Endometrium (tissue), 2 donors: ENCODE results near the gene SPSB4.
"Not testable (repeated sequence)": the region's sequence is repeated elsewhere in the genome, so short reads cannot be mapped to it uniquely, and the experiment has no call there.

ENCODE experiments used
- FAIRE-seq: peaks from 2 replicates; lab custom pipeline; 2012; peaks lifted over from hg19 to GRCh38; lab: Jason Lieb, UNC
- donor health status: control.
- donor health status: control.

The SPSB4 gene

DNA sequence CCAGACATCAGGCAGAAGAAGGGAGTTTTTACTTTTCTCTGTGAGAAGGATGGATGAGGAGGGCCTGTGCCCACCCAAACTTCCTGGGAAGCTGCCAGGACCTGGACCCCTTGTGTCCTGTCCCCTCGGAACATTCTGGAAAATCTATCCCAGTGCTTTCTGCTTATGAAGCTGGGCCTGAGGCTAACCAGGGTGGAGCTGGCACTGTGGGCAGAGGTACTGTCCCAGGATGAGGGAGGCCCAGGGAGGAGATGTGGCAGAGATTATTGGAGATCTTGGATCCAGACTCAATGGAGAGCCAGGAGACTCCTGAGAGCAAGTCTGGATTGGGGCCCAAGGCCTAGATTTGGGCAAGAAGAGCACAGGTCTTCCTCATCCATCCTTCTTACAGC is 44.4 kb downstream of the SPSB4 start:
- no peak for FAIRE-seq

DNA sequence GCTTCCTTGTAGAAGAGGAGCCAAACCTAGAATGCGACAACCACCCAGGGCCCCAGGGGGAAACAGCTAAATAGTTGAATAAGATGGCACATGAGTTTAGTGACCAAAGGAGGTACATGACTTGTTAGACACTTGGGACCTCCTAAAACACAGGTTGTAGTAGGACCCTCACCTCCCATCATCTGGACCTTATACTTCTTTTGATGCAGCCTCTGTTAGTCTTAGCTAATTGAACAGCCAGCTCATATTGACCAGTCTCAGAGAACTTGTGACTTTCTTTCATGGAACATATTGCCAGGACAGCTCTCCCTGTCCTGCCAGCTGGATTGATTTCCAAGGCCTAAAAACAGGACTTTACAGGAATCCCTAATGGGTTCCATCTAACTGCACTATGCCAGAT is 45.0 kb downstream of the SPSB4 start:
- no peak for FAIRE-seq

DNA sequence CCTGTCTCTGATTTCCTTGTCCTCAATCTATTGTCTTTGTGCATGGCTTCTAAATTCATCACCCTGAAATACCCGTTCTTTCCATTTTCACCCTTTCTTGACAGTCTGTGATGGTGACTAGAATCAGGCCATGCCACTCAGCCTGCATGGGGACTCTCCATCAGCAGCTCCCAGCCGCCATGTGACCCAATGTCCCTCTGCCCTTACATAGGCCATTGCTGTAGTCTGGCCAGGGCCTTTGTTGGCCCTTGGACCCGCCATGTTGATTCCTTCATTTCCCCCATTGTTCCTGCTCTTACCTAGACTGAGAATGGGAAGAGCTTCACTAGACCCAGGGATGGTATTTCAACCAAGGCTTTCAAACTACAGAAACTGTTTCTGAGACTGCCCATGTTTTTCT is 45.8 kb downstream of the SPSB4 start:
- FAIRE-seq: no peak

DNA sequence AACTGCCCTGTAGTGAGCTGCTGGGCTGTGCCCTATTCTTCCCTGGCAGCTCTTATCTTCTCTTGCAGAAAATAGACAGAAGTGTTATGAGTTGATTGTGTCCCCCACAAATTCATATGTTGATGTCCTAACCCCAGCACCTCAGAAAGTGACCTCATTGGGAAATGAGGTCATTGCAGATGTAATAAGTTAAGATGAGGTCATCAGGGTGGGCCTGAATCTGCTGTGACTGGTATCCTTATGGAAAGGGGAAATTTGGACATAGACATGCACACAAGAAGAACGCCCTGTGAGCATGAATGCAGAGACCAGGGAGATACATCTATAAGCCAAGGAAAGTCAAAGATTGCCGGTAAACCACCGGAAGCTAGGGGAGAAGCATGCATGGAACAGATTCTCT is 49.0 kb downstream of the SPSB4 start:
- no peak for FAIRE-seq

DNA sequence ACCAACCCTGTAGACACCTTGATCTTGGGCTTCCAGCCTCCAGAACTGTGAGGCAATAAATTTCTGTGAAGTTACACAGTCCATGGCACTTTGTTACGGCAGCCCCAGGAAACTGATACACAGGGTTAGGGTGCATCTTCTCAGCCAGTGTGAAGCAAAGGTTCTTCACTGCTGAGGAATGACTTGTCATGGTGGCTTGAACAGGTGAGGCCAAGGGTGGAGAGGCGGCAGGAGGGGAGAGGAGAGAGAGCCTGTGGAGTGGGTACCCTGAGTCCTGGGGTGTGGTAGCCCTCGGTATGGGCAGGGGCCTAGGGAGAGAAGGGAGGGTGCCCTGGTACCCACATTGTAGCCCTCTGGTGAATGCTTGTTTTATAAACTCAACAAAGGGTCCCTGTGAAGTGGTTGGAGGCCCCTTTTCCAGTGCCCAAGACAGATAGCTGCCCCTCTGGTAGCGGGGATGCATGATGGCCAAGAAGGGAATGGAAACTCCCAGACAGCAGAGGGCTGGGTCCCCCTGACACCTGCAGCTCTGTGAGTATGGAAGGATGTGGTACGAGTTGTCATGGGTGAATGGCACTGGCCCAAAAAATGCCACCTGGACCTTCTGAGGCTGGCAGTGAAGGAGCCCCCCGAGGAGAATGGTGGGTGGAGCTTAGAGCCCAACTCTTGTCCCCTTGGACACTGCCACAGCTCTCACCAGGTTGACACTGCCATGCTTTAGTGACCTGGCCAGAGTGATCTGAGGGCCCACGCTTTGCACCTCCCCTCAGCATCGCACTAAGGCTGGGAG is 49.6 kb downstream of the SPSB4 start:
- FAIRE-seq: no peak

DNA sequence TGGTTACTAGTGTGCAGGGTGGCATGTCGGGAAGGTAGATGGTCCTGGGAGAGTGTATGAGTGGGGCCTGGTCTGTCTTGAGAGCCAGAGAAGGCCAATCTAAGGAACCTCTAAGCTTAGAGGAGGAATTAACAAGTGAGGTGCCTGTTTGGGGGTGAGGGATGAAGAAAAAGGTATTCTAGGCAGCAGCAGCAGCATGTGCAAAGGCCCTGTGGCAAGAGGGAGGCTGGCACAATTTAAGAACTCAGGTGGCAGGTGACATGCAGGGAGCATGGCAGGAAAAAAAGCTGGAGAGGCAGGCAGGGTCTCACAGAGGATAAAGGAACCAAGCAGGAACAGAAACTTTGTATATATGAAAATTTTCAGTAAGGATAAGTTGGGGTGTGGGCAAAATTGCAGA is 51.2 kb downstream of the SPSB4 start:
- no peak for FAIRE-seq

DNA sequence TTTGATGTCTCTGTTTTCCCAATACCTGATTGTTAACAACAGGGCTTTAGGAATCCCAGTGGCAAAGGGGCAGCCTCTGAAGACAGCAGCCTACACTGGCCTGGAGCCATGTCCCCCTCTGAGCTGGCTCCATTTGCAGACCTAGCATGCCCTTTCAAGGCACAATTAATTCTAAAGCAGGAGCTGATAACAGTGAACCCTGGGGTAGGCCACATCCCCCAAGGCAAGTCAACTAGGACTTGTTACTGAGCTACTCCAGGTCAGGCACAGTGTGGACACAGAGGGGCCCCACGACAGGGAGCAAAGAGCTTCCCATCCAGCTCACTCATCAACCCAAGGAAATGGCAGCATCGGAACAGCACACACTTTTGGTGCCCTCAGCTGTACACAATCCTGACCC is 51.9 kb downstream of the SPSB4 start:
- no peak for FAIRE-seq

DNA sequence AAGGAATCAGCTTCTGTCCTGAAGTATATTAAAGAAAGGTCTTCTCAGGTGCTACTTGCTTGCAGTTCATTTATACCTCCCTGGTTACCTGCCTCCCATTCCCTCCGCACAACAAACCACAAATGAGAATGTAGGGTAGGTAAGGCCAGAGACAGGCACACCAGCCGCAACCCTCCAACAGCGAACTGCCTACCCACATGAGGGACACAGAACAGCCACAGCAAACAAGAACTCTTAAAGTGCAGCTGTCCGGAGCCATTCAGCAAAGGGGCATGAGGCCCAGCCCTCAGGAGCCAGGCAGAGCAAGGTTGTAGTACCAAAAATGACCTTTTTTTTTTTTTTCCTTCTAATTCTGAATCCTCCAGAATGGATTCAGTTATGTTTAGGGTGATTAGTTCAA is 52.4 kb downstream of the SPSB4 start:
- no peak for FAIRE-seq

DNA sequence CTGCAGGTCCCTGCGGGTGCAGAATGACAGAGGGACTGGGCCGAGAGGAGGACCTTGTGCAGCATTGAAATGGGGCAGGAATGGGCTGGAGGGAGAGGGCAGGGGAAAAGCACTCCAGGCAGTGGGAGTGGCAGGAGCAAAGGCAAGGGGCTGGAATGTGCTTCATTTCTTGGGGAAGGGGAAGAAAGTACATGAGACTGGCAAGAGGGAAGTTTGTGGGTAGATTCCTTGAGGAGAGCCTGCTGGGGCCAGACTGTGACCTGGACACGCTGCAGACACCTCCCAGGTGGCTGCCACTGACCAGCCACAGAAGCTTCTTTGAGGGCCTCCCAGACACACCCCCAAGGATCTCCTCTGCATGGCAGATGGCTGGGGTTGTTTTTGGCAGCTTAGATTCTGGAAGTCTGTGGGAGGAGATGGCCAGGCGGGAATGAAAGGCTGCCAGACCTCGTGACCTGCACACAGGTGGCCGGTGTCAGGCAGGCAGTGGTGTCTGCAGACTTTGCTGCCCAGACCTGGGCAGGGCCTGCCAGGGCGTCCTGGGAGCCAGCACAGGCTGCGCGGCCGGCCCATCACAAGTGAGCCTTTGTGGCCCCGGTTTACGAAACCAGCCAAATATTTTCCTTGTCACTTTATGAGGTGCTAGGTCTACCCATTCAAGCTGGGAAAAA is 53.1 kb downstream of the SPSB4 start:
- no peak for FAIRE-seq

DNA sequence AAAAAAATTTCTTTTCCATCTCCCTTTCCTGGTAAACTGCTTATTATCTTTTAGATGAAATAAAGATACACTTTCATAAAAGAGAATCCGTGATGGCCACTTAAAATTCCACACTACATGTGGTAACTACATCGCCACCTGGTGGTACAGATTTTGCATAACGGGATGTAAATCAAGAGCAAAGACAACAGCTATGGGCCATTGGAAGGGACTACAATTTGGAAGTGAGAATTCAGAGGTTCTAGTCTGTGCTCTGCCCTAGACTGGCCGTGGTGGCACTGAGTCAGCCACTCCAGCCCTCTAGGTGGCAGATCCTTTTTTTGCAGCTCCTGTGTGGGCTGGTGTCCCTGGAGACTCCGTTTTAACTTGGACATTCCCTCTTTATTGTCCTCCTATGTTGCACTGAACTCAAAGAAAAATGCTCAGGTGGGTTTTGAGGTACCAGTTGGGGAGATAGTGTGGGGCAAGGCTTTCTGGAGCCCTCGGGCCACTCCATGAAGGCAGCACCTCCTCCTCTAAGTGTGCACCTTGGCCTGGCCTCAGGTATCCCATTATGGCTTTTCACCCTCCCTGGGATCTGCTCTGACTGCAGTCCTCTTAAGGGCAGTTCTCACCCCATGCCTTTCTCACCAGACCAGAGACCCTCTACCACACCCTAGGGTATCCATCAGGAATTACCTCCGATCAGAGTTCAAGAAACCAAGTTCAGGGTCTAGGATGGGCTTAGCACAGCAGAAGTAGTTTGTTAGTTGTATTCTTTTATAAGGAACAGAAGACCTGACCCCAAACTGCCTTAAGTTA is 54.9 kb downstream of the SPSB4 start:
- peak; percentile 87 for FAIRE-seq

DNA sequence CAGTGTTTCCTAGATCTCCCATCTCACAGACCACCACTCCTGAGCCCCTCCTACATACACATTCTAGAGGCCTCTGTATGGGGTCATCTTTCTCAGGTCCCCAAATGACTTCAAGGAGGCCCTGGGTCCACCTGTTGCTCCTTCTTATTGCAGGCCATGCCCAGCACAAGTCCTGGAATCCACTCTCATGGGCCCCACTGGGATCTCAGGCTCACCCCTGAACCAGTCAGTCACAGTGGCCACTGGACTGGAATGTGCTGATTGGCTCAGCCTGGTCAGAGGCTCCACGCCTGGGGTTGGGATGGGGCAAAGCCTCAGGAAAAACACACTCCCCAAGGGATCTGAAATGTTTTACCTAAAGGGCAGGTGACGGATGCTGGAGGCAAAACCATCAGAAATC is 55.7 kb downstream of the SPSB4 start:
- no peak for FAIRE-seq

DNA sequence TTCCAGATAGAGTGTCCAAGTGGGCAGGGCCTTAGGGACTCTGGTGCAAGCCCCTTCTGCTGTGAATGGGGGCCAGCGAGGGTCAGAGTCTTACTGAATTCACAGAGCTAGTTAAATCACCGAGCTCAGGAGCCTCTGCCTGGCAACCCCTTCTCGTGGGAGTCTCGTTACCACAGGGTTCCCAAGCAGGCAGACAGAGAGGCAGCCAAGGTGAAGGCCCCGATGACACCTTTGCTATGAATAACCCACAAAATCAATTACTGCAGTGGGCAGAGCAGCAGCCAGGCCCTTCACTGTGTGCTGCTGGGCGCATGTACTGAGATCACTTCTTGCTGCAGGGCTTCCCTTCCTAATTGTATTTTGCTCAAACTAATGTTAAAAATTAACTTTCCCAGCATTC is 56.9 kb downstream of the SPSB4 start:
- FAIRE-seq: no peak

DNA sequence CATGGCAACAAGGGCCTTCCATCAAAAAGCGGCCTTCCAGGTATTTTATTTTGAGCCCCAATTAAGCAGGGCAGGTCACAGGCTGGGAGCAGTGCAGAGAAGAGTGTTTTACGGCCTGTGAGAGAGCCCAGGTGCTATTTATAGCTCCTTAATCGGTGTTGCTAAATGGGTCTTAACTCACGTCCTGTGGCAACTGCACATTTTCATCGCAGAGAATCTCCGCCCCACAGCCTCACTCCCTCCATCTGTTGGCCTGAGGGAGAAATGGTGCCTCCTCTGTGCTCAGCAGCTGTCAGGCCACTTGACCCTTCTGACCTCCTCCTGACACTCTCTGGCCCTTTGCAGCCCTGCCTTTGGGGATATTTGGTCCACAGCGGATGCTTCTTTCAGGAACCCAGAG is 58.6 kb downstream of the SPSB4 start:
- no peak for FAIRE-seq

DNA sequence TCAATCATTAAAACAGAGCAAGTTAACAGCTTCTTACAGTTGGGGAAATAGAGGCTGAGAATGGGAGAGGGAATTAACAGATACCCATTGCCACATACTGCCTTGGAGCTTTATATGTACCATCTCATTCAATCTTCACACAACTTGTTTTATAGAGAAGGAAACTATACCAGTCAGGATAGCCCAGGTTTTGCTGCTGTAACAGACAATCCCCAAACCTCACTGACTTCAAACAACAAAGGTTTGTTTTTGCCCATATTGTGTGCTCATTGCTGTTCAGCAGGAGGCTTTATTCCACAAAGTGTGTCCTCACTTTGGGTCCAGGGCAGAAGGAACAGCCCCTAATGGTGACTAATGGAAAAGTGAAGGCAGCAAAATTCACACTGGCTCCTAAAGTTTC is 59.2 kb downstream of the SPSB4 start:
- FAIRE-seq: no peak

DNA sequence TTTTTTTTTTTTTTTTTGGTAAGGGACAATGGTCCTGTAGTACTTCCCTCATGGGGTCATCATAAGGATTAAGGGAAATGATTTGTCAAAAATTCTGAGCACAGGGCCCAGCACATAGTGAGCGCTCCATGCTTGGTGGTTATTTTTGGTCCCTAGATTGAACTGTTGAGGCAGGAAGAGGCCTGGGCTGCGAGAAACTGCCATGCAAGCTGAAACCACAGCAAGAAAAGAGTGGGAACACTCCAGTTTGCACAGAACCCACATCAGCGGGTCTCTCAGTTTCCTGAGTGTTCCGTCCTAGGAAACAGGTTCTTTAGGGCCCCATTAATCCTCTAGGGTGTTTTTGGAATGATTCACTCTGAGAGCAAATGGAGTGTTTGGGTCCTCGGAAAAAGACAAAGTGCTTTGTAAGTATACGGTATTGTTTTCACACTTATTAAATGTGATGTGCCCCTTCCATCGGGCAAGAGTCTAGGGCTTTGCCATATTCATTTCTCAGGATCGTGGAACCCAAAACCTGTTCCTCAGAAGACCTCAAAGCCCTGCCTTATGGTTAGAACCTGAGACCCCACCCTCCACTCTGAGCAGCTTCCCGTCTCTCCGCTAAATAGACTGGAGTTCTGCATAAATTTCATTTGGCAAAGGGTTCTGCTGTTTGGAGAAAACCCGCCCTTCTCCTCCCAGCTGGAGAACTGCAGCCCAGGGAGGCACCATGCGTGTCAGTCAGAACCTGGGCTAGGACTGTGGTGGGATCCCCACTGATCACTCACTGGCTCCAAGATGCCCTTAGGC is 60.4 kb downstream of the SPSB4 start:
- no peak for FAIRE-seq

DNA sequence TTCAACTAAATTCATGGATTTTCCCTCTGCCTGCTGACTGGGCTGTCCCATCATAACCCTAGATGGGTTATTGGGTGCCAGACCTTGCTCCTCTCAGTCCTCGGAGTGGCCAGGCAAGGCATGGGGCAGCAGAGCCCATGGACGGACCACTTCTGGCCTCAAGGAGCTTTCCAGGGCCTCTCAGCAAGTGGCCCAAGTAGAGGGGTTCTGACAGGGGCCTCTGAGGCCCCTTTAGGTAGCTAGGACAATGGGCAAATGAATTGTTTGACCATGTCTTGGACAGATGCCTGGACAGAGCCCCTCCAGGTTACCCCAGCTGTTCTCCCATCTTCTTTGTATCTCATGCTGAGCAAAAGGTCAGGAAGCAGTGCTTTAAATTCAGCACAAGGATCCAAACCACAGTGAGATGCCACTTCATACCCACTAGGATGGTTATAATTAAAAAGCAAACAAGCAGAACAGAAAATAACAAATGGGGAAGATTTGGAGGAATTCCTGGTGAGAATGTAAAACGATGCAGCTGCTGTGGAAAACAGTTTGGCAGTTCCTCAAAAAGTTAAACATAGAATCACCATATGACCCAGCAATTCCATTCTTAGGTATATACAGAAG is 61.6 kb downstream of the SPSB4 start:
- FAIRE-seq: no peak

DNA sequence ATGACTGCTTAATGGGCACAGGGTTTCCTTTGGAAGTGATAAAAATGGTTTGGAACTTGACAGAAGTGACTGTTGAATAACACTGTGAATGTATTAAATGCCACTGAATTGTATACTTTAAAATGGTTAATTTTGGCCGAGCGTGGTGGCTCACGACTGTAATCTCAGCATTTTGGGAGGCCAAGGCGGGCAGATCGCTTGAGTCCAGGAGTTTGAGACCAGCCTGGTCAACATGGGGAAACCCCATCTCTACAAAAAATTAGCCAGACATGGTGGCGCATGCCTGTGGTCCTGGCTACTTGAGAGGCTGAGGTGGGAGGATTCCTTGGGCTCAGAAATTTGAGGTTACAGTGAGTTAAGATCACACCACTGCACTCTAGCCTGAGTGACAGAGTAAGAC is 62.5 kb downstream of the SPSB4 start:
- FAIRE-seq: not testable (repeated sequence)

DNA sequence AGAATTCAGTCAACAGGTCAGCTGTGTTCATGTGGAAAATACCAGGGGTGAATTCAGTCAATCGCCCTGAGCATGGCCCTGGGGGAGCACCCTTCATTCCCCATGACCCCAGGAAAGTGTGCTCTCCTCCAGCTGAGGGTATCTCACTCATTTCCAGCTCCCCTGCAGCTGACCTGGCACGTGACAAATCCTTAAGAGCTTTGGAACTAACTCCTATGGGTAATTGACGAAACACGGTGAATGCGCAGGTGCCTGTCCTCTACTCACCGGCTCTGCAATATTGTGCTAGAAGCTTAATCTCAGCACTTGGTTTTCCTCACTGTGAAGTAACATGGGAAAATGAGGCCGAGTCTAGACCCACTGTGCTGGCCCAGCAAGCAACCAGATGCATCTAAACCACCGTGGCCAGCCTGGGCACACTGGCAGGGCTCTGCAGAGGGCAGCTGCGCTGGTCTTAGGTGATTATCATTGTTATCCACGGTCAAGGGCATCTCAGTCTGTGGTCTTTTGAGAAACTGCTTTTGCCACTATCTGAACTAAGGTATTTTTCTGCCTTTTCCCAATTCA is 63.1 kb downstream of the SPSB4 start:
- no peak for FAIRE-seq

DNA sequence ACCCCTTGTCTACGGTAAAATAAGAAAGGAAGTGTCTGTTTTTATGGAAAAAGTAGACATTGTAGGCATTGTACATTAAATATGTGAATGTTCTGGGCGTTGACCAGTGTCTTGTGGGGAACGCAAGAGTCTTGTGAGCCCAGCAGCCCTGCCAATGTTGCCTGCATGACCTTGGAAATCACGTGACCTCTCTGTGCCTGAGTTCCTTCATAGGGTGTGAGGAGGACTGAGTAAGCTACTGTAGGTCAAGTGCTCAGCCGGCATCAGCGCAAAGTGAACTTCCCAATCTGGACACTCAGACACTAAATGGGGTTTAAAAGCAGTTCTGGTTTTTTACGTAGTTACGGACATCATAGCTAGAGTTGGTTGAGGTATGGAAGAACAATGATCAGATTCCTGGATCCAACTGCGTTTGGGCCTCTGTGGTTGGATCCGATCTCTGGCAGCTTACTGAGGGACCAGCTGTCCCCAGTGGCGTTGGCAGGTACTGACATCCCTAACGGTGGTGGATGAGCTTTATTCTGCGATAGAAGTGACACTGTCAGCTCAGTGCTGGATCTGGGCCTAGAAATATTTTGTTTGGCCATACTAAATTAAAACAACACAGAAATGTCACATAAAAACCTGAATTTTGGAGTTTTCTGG is 63.8 kb downstream of the SPSB4 start:
- no peak for FAIRE-seq

DNA sequence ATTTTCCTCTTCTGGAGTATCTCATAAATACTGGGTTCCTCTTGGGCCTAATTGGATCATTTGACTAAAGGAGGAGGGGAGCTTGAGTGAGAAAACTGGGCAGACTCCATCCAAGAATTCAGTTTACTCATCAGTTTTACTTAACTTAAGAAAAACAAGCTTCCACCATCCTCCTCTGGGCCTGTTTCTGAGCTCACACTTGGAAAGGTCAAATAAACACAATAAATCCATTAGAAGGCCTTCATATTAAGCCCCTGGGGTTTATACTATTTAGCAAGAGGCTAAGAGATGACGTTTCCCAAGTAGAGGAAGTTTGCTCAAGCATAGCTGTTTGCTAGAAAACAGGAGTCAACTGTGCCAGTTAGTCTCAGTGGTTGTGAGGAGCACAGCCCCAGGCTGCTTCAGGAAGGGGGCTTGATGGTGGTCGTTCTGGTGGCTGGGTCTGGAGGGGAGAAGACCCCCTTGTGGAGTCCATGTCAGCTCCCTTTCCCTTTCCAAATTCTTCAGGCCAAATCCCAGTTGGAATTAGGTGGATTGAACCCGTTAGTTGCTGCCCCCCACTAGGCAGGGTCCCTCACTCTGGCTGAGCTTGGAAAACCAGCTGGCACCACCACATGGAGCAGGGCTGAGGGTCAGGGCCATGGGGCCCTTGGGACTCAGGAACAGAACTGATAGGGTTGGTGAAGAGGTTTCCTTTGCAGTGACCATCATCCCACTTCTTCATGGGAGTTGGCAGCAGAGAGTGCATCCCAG is 64.8 kb downstream of the SPSB4 start:
- peak; percentile 98 for FAIRE-seq
